ENCODE results near the gene GARRE1.

GARRE1 gene

GRCh38 chr19:34217952-34218817 lies 36.2 kb upstream of the GARRE1 start:
- Histone ChIP-seq H3K9ac (ENCODE audit: low read depth in 1 of 2, low read length in 2 of 2) (no peak overlapping the region), H3K27me3 (ENCODE audit: control insufficient read depth in 2 of 2, insufficient read depth in 2 of 2, low read length in 2 of 2) (no peaks in the 10 kb centered on the region), H3K4me3 (ENCODE audit: low read length in 2 of 2) (no peak overlapping the region), H3K9me3 (ENCODE audit: control insufficient read depth in 2 of 2, low read length in 2 of 2) (no peaks in the 10 kb centered on the region), H3K4me1 (ENCODE audit: control insufficient read depth in 2 of 2, insufficient read depth in 2 of 2, low read length in 2 of 2) (peaks cover 3% of the 10 kb centered on the region in 2 donors), H3K27ac (ENCODE audit: low read depth in 2 of 2, low read length in 2 of 2) (no peak overlapping the region), H3K36me3 (ENCODE audit: control insufficient read depth in 2 of 2, insufficient read depth in 2 of 2, low read length in 2 of 2) (peaks cover 39 to 56% of the 10 kb centered on the region in 2 donors)

- peaks cover 3% of the 10 kb centered on the region in 2 donors for H3K4me1 ChIP-seq (ENCODE audit: control insufficient read depth in 2 of 2, insufficient read depth in 2 of 2, low read length in 2 of 2)
- no peaks in the 10 kb centered on the region for H3K27me3 ChIP-seq (ENCODE audit: control insufficient read depth in 2 of 2, insufficient read depth in 2 of 2, low read length in 2 of 2)
- H3K9ac ChIP-seq (ENCODE audit: low read depth in 1 of 2, low read length in 2 of 2): no peak overlapping the region
- no peak overlapping the region for H3K4me3 ChIP-seq (ENCODE audit: low read length in 2 of 2)
- peaks cover 45 to 56% of the 10 kb centered on the region in 2 donors for H3K36me3 ChIP-seq (ENCODE audit: control insufficient read depth in 2 of 2, insufficient read depth in 2 of 2, low read length in 2 of 2)
- H3K9me3 ChIP-seq (ENCODE audit: control insufficient read depth in 2 of 2, low read length in 2 of 2): no peaks in the 10 kb centered on the region
- H3K27ac ChIP-seq (ENCODE audit: low read depth in 2 of 2, low read length in 2 of 2): no peak overlapping the region
Observed at GRCh38 chr19:34218818-34219164, 35.6 kb upstream of the GARRE1 start.

DNA sequence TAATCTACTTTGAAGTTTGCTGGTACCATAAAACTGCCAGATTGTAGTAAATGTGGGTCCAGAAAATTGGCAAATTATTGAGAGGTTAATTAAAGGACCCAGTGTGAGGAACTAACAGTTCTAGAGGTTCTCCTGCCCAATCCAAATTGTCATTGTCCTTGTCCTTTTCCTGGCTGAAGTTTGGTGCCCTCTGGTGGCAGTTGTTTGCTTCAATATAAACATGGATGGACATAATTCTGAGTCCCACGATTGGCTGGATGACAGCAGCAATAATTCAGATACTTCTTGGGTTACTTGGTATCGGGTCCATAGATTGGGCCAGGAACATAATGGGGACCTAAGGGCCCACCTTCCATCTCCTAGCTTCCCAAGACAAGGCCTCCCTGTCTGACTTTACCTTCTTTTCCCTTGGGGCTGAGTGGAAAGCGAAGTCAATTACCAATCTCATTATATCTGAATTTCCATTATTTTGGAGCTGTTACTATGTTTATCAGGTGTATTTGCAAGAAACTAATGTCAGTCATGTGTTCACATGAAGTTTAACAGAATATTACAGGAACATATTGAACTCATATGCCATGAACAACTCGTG lies 33.8 kb upstream of the GARRE1 start:
- H3K9me3 ChIP-seq (ENCODE audit: control insufficient read depth in 2 of 2, low read length in 2 of 2): no peaks in the 10 kb centered on the region
- no peak overlapping the region for H3K27ac ChIP-seq (ENCODE audit: low read depth in 2 of 2, low read length in 2 of 2)
- H3K27me3 ChIP-seq (ENCODE audit: control insufficient read depth in 2 of 2, insufficient read depth in 2 of 2, low read length in 2 of 2): no peaks in the 10 kb centered on the region
- H3K9ac ChIP-seq (ENCODE audit: low read depth in 1 of 2, low read length in 2 of 2): no peak overlapping the region
- peaks cover 3% of the 10 kb centered on the region in 2 donors for H3K4me1 ChIP-seq (ENCODE audit: control insufficient read depth in 2 of 2, insufficient read depth in 2 of 2, low read length in 2 of 2)
- H3K4me3 ChIP-seq (ENCODE audit: low read length in 2 of 2): no peak overlapping the region
- H3K36me3 ChIP-seq (ENCODE audit: control insufficient read depth in 2 of 2, insufficient read depth in 2 of 2, low read length in 2 of 2): peaks cover 51 to 60% of the 10 kb centered on the region in 2 donors

GRCh38 chr19:34222386-34222785 lies 32.0 kb upstream of the GARRE1 start:
- Histone ChIP-seq H3K4me1 (ENCODE audit: control insufficient read depth in 2 of 2, insufficient read depth in 2 of 2, low read length in 2 of 2) (peaks cover 0 to 3% of the 10 kb centered on the region in 2 donors), H3K4me3 (ENCODE audit: low read length in 2 of 2) (no peak overlapping the region), H3K27me3 (ENCODE audit: control insufficient read depth in 2 of 2, insufficient read depth in 2 of 2, low read length in 2 of 2) (no peaks in the 10 kb centered on the region), H3K9me3 (ENCODE audit: control insufficient read depth in 2 of 2, low read length in 2 of 2) (no peaks in the 10 kb centered on the region), H3K36me3 (ENCODE audit: control insufficient read depth in 2 of 2, insufficient read depth in 2 of 2, low read length in 2 of 2) (peaks cover 53 to 69% of the 10 kb centered on the region in 2 donors), H3K27ac (ENCODE audit: low read depth in 2 of 2, low read length in 2 of 2) (no peak overlapping the region), H3K9ac (ENCODE audit: low read depth in 1 of 2, low read length in 2 of 2) (no peak overlapping the region)

DNA sequence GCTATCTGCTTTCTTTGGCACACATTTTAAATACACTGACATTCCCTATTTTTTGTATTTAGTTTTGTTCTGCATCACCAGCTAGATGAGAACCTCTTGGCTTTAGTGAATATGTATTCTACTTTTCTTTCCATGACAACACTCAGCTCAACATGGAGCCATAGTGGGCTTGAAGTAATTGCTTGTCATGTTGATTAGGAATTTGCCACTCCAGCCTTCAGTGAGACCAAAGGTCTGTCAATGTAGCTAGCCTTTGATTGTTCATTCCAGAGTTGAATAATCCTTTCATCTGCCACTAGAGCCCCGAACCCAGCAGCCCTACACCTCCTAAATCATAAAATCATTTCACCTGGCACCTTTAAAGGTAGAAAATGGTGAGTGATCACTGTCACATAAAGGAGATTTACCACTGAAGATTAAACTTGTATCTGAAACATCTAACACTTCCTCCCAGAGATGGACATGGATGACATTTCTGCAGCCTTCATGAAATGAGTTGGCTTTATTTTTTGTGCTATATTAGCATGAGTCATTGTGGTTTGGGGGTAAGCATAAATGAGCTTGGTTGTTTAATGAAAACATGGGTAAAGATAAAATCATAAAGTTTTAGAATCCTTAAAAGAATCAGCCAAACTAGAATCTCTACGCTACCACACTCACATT lies 29.2 kb upstream of the GARRE1 start:
- no peaks in the 10 kb centered on the region for H3K4me1 ChIP-seq (ENCODE audit: control insufficient read depth in 2 of 2, insufficient read depth in 2 of 2, low read length in 2 of 2)
- H3K27ac ChIP-seq (ENCODE audit: low read depth in 2 of 2, low read length in 2 of 2): no peak overlapping the region
- no peak overlapping the region for H3K4me3 ChIP-seq (ENCODE audit: low read length in 2 of 2)
- peaks cover 71 to 85% of the 10 kb centered on the region in 2 donors for H3K36me3 ChIP-seq (ENCODE audit: control insufficient read depth in 2 of 2, insufficient read depth in 2 of 2, low read length in 2 of 2)
- H3K27me3 ChIP-seq (ENCODE audit: control insufficient read depth in 2 of 2, insufficient read depth in 2 of 2, low read length in 2 of 2): no peaks in the 10 kb centered on the region
- H3K9ac ChIP-seq (ENCODE audit: low read depth in 1 of 2, low read length in 2 of 2): no peak overlapping the region
- H3K9me3 ChIP-seq (ENCODE audit: control insufficient read depth in 2 of 2, low read length in 2 of 2): no peaks in the 10 kb centered on the region

- H3K9me3 ChIP-seq (ENCODE audit: control insufficient read depth in 2 of 2, low read length in 2 of 2): no peaks in the 10 kb centered on the region
- H3K36me3 ChIP-seq (ENCODE audit: control insufficient read depth in 2 of 2, insufficient read depth in 2 of 2, low read length in 2 of 2): peaks cover 68 to 88% of the 10 kb centered on the region in 2 donors
- H3K9ac ChIP-seq (ENCODE audit: low read depth in 1 of 2, low read length in 2 of 2): no peak overlapping the region
- H3K27me3 ChIP-seq (ENCODE audit: control insufficient read depth in 2 of 2, insufficient read depth in 2 of 2, low read length in 2 of 2): no peaks in the 10 kb centered on the region
- no peak overlapping the region for H3K4me3 ChIP-seq (ENCODE audit: low read length in 2 of 2)
- H3K4me1 ChIP-seq (ENCODE audit: control insufficient read depth in 2 of 2, insufficient read depth in 2 of 2, low read length in 2 of 2): no peaks in the 10 kb centered on the region
- H3K27ac ChIP-seq (ENCODE audit: low read depth in 2 of 2, low read length in 2 of 2): no peak overlapping the region
Observed at GRCh38 chr19:34225659-34226015, 28.7 kb upstream of the GARRE1 start.

- no peaks in the 10 kb centered on the region for H3K4me1 ChIP-seq (ENCODE audit: control insufficient read depth in 2 of 2, insufficient read depth in 2 of 2, low read length in 2 of 2)
- H3K4me3 ChIP-seq (ENCODE audit: low read length in 2 of 2): no peak overlapping the region
- H3K27me3 ChIP-seq (ENCODE audit: control insufficient read depth in 2 of 2, insufficient read depth in 2 of 2, low read length in 2 of 2): no peaks in the 10 kb centered on the region
- no peak overlapping the region for H3K27ac ChIP-seq (ENCODE audit: low read depth in 2 of 2, low read length in 2 of 2)
- H3K9me3 ChIP-seq (ENCODE audit: control insufficient read depth in 2 of 2, low read length in 2 of 2): no peaks in the 10 kb centered on the region
- peaks cover 69 to 88% of the 10 kb centered on the region in 2 donors for H3K36me3 ChIP-seq (ENCODE audit: control insufficient read depth in 2 of 2, insufficient read depth in 2 of 2, low read length in 2 of 2)
- H3K9ac ChIP-seq (ENCODE audit: low read depth in 1 of 2, low read length in 2 of 2): no peak overlapping the region
Observed at GRCh38 chr19:34226036-34226435, 28.3 kb upstream of the GARRE1 start.

- H3K27ac ChIP-seq (ENCODE audit: low read depth in 2 of 2, low read length in 2 of 2): no peak overlapping the region
Observed at GRCh38 chr19:34228347-34228746, 26.0 kb upstream of the GARRE1 start.

DNA sequence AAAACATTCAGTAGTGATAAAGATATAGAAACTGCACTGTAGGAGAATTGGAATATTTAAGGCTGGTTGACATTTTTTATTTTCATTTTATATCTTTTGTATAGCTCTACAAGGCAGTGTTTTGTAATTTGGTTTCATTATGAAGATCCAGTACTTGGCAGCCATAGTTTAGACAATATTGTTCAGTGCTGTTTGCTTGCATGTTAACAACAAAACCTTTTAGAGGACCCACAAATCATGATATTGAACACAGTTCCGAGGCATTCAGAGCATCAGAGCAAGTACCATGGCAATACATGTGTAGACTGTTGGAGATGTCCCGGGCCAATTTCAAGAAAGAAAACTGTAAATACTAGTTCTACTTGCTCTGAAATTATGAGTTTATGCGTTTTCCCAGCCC lies 25.6 kb upstream of the GARRE1 start:
- H3K9me3 ChIP-seq (ENCODE audit: control insufficient read depth in 2 of 2, low read length in 2 of 2): no peaks in the 10 kb centered on the region
- peaks cover 0 to 3% of the 10 kb centered on the region in 2 donors for H3K4me1 ChIP-seq (ENCODE audit: control insufficient read depth in 2 of 2, insufficient read depth in 2 of 2, low read length in 2 of 2)
- H3K27me3 ChIP-seq (ENCODE audit: control insufficient read depth in 2 of 2, insufficient read depth in 2 of 2, low read length in 2 of 2): no peaks in the 10 kb centered on the region
- no peak overlapping the region for H3K9ac ChIP-seq (ENCODE audit: low read depth in 1 of 2, low read length in 2 of 2)
- peaks cover 43 to 62% of the 10 kb centered on the region in 2 donors for H3K36me3 ChIP-seq (ENCODE audit: control insufficient read depth in 2 of 2, insufficient read depth in 2 of 2, low read length in 2 of 2)
- no peak overlapping the region for H3K4me3 ChIP-seq (ENCODE audit: low read length in 2 of 2)
- no peak overlapping the region for H3K27ac ChIP-seq (ENCODE audit: low read depth in 2 of 2, low read length in 2 of 2)

More at GRCh38 chr19:34228347-34228746, 26.0 kb upstream of the GARRE1 start:
- H3K9ac ChIP-seq (ENCODE audit: low read depth in 1 of 2, low read length in 2 of 2): no peak overlapping the region
- H3K36me3 ChIP-seq (ENCODE audit: control insufficient read depth in 2 of 2, insufficient read depth in 2 of 2, low read length in 2 of 2): peaks cover 47 to 67% of the 10 kb centered on the region in 2 donors
- H3K9me3 ChIP-seq (ENCODE audit: control insufficient read depth in 2 of 2, low read length in 2 of 2): no peaks in the 10 kb centered on the region
- no peak overlapping the region for H3K4me3 ChIP-seq (ENCODE audit: low read length in 2 of 2)
- peaks cover 0 to 3% of the 10 kb centered on the region in 2 donors for H3K4me1 ChIP-seq (ENCODE audit: control insufficient read depth in 2 of 2, insufficient read depth in 2 of 2, low read length in 2 of 2)
- H3K27me3 ChIP-seq (ENCODE audit: control insufficient read depth in 2 of 2, insufficient read depth in 2 of 2, low read length in 2 of 2): no peaks in the 10 kb centered on the region

DNA sequence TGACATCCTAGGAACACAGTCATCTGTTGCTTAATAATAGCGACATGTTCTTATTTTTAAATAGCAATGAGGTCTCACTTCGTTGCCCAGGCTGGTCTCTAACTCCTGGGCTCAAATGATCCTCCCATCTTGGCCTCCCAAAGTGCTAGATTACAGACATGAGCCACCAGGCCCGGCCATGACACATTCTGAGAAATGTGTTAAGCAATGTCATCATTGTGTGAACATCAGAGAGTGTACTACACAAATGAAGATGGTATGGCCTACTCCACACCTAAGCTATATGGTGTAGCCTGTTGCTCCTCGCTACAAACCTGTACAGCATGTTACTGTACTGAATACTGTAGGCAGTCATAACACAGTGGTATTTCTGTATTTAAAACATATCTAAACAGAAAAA lies 24.6 kb upstream of the GARRE1 start:
- Histone ChIP-seq H3K27ac (ENCODE audit: low read depth in 2 of 2, low read length in 2 of 2) (no peak overlapping the region), H3K9ac (ENCODE audit: low read depth in 1 of 2, low read length in 2 of 2) (no peak overlapping the region), H3K9me3 (ENCODE audit: control insufficient read depth in 2 of 2, low read length in 2 of 2) (no peaks in the 10 kb centered on the region), H3K4me1 (ENCODE audit: control insufficient read depth in 2 of 2, insufficient read depth in 2 of 2, low read length in 2 of 2) (peaks cover 0 to 3% of the 10 kb centered on the region in 2 donors), H3K27me3 (ENCODE audit: control insufficient read depth in 2 of 2, insufficient read depth in 2 of 2, low read length in 2 of 2) (no peaks in the 10 kb centered on the region), H3K4me3 (ENCODE audit: low read length in 2 of 2) (no peak overlapping the region), H3K36me3 (ENCODE audit: control insufficient read depth in 2 of 2, insufficient read depth in 2 of 2, low read length in 2 of 2) (peaks cover 35 to 55% of the 10 kb centered on the region in 2 donors)
